CD14-positive monocyte (primary cell): Measurements from ENCODE around the gene ZXDB. TPM values are rescaled to one million over a fixed set of nuclear protein-coding genes. Genes with fewer than 3 reads are reported as not detected.

Source experiments
- DNase-seq, 3 donors: peaks; one replicate each; pipeline ENCODE4 v3.0.0-alpha.2; 2011 to 2022
- H2AFZ ChIP-seq: 2 replicates; pipeline ENCODE4 v1.6.0; 2012; ENCODE audit warnings: mild to moderate bottlenecking, low read depth, low read length, inconsistent platforms; ENCODE audit not compliant: insufficient read depth, poor library complexity, severe bottlenecking
- H3K27ac ChIP-seq, 2 donors: 1 replicate in 1 of 2; 2 replicates in 1 of 2; pipeline ENCODE4 v1.5.1; 2012 to 2013; ENCODE audit warnings: low read length in 2 of 2, control low read depth in 1 of 2, inconsistent platforms in 1 of 2, low read depth in 1 of 2, mild to moderate bottlenecking in 1 of 2
- H3K27me3 ChIP-seq, 2 donors: one replicate each; pipeline versions ENCODE4 v1.6.0 to v1.6.1; 2011 to 2013; ENCODE audit warnings: low read length in 2 of 2; ENCODE audit not compliant: control insufficient read depth in 2 of 2, insufficient read depth in 2 of 2
- H3K36me3 ChIP-seq, 2 donors: replicated peaks in 1 of 2; 1 replicate in 1 of 2; 2 replicates in 1 of 2; pipeline versions ENCODE4 v1.5.1 to v1.6.1; 2012 to 2013; ENCODE audit warnings: low read length in 2 of 2, control low read depth in 1 of 2, inconsistent platforms in 1 of 2, mild to moderate bottlenecking in 1 of 2; ENCODE audit not compliant: insufficient read depth in 2 of 2, control insufficient read depth in 1 of 2
- H3K4me1 ChIP-seq, 2 donors: 1 replicate in 1 of 2; 2 replicates in 1 of 2; pipeline versions ENCODE4 v1.5.1 to v1.6.1; 2012 to 2013; ENCODE audit warnings: low read length in 2 of 2, control low read depth in 1 of 2, inconsistent platforms in 1 of 2, mild to moderate bottlenecking in 1 of 2, moderate library complexity in 1 of 2; ENCODE audit not compliant: insufficient read depth in 2 of 2, control insufficient read depth in 1 of 2
- H3K4me2 ChIP-seq: replicated peaks from 2 replicates; pipeline ENCODE3; 2012; ENCODE audit warnings: low read length, moderate library complexity, mild to moderate bottlenecking; ENCODE audit not compliant: poor library complexity, severe bottlenecking; ENCODE audit errors: extremely low read depth
- H3K4me3 ChIP-seq, 3 experiments: fragments of 200-600 bp in 1 of 3; sonication (generic) in 1 of 3; replicated peaks in 1 of 3; 1 replicate in 2 of 3; 2 replicates in 1 of 3; pipeline ENCODE4 v1.5.1; 2011 to 2013; ENCODE audit warnings: low read length in 3 of 3, mild to moderate bottlenecking in 3 of 3, control low read depth in 2 of 3, low read depth in 2 of 3, inconsistent platforms in 1 of 3, moderate library complexity in 1 of 3
- H3K79me2 ChIP-seq: 2 replicates; pipeline ENCODE4 v1.6.0; 2012; ENCODE audit warnings: mild to moderate bottlenecking, control low read depth, inconsistent platforms, low read length, moderate library complexity; ENCODE audit not compliant: insufficient read depth
- H3K9ac ChIP-seq: 2 replicates; pipeline ENCODE4 v1.6.0; 2017; ENCODE audit warnings: low read length, mild to moderate bottlenecking; ENCODE audit not compliant: insufficient read depth, poor library complexity, severe bottlenecking
- H3K9me3 ChIP-seq, 2 donors: replicated peaks in 1 of 2; 1 replicate in 1 of 2; 2 replicates in 1 of 2; pipeline versions ENCODE4 v1.5.1 to v1.6.1; 2012 to 2013; ENCODE audit warnings: low read length in 2 of 2, control low read depth in 1 of 2; ENCODE audit not compliant: control insufficient read depth in 1 of 2, insufficient read depth in 1 of 2
- H4K20me1 ChIP-seq: 2 replicates; pipeline ENCODE4 v1.6.0; 2012; ENCODE audit warnings: mild to moderate bottlenecking, low read length, control low read depth, moderate library complexity; ENCODE audit not compliant: insufficient read depth
- H3K27ac Mint-ChIP-seq, 7 donors: one replicate each; pipeline ENCODE4 v1.8.0; 2020; ENCODE audit warnings: mild to moderate bottlenecking in 7 of 7, mixed read lengths in 7 of 7, moderate library complexity in 6 of 7, inconsistent platforms in 2 of 7
- H3K27me3 Mint-ChIP-seq, 3 donors: one replicate each; pipeline ENCODE4 v1.8.0; 2021 to 2022; ENCODE audit warnings: low read depth in 3 of 3, mild to moderate bottlenecking in 3 of 3, mixed read lengths in 3 of 3, moderate library complexity in 3 of 3, inconsistent platforms in 1 of 3
- H3K36me3 Mint-ChIP-seq, 2 donors: one replicate each; pipeline ENCODE4 v1.8.0; 2020; ENCODE audit warnings: mixed read lengths in 2 of 2, inconsistent platforms in 1 of 2, mild to moderate bottlenecking in 1 of 2
- H3K4me1 Mint-ChIP-seq: one replicate; pipeline ENCODE4 v1.8.0; 2020; ENCODE audit warnings: mild to moderate bottlenecking, mixed read lengths
- H3K4me3 Mint-ChIP-seq, 2 donors: one replicate each; pipeline ENCODE4 v1.8.0; 2020; ENCODE audit warnings: mild to moderate bottlenecking in 2 of 2, mixed read lengths in 2 of 2, moderate library complexity in 1 of 2
- H3K9me3 Mint-ChIP-seq, 7 donors: one replicate each; pipeline ENCODE4 v1.8.0; 2020 to 2022; ENCODE audit warnings: mixed read lengths in 7 of 7, mild to moderate bottlenecking in 6 of 7, moderate library complexity in 6 of 7, inconsistent platforms in 2 of 7
- CTCF ChIP-seq: fragments of 200-600 bp; IDR thresholded peaks from one replicate; pipeline ENCODE4 v1.8.0; 2022; ENCODE audit warnings: antibody characterized with exemption, mild to moderate bottlenecking
- WGBS: methylation state at CpG from one replicate; pipeline ENCODE4 v1.1.5; 2013; ENCODE audit warnings: missing lambda C conversion rate; ENCODE audit not compliant: insufficient coverage; 5-methylcytosine and 5-hydroxymethylcytosine counted together
- intact Hi-C, 2 donors: fragments of 100-400 bp; cut with micrococcal nuclease; formaldehyde crosslinking; loops; one replicate each; pipeline versions ENCODE4 v1.15.0 to v1.15.1; 2023
- polyA plus RNA-seq, 3 donors: library from polyadenylated mRNA; depleted of rRNA in 1 of 3; unstranded in 2 of 3; stranded (reverse) in 1 of 3; fragments of 300-500 nt in 2 of 3; fragments of >200 nt in 1 of 3; fragmentation: Illumina TruSeq in 2 of 3; gene quantifications; 1 replicate in 2 of 3; 2 replicates in 1 of 3; pipeline ENCODE4 v1.2.3, GENCODE V29; 2012 to 2021

ZXDB gene
- polyA plus RNA-seq, 3 donors: 0.96 to 3.2 (median 1.4) TPM

DNA sequence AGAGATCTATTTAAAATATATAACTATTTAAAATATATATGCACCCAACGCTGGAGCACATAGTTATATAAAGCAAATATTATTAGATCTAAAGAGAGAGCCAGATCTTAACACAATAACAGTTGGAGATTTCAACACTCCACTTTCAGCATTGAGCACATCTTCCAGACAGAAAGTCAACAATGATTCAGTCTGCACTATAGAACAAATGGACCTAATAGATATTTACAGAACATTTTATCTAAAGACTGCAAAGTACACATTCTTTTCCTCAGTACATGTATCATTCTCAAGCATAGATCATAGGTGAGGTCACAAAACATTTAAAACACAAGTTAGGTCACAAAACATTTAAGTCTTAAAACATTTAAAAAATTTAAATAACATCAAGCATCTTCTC is 51.9 kb downstream of the ZXDB start:
- Histone ChIP-seq H3K4me2 (no peak overlapping the region), H3K27ac (no peak overlapping the region), H3K27me3 (no peaks in the 10 kb centered on the region), H3K9ac (no peak overlapping the region), H3K4me3 (no peak overlapping the region), H3K9me3 (peaks cover 0 to 5% of the 10 kb centered on the region in 2 donors), H4K20me1 (no peaks in the 10 kb centered on the region), H3K4me1 (no peaks in the 10 kb centered on the region), H3K79me2 (no peaks in the 10 kb centered on the region), H3K36me3 (no peaks in the 10 kb centered on the region), H2AFZ (no peak overlapping the region)
- no peak overlapping the region for H3K4me3 Mint-ChIP-seq
- H3K27ac Mint-ChIP-seq: no peak overlapping the region
- no CpG with 5 or more reads among the region's 1 CpG for whole genome bisulfite sequencing
- intact Hi-C loops: no loop called here
- H3K4me1 Mint-ChIP-seq: no peaks in the 10 kb centered on the region
- H3K36me3 Mint-ChIP-seq: no peaks in the 10 kb centered on the region
- DNase-seq: no peak
- TF ChIP-seq CTCF: no peak
- H3K27me3 Mint-ChIP-seq: peaks cover 0 to 1% (median 0%) of the 10 kb centered on the region in 3 donors
- H3K9me3 Mint-ChIP-seq: peaks cover 0 to 9% (median 2%) of the 10 kb centered on the region in 7 donors

DNA sequence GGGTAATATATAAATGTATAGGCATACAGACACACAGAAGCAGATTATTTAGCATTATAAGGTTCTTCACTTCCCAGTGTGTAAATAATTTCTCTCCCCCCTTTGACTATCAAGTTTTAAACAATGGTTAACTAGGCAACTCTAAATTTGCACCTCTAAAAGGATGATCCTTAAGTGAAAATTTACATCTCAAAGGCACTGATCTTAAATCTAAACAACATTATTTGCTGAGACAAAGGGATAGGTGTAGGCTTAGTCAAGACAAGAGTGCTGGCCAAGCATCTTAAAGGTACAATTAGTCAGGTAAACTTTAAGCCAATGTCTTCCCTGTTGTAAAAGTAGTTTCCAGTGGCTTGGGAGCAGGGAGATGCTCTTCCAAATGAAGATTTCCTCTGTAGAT is 55.2 kb downstream of the ZXDB start:
- TF ChIP-seq CTCF: no peak
- Mint-ChIP-seq H3K9me3 (peaks cover 0 to 7% (median 0%) of the 10 kb centered on the region in 7 donors), H3K4me3 (no peak overlapping the region), H3K36me3 (no peaks in the 10 kb centered on the region), H3K4me1 (no peaks in the 10 kb centered on the region), H3K27ac (no peak overlapping the region), H3K27me3 (peaks cover 0 to 1% (median 0%) of the 10 kb centered on the region in 3 donors)
- no peaks in the 10 kb centered on the region for H3K9me3 ChIP-seq
- H3K9ac ChIP-seq: no peak overlapping the region
- no peak overlapping the region for H3K4me3 ChIP-seq
- H3K27me3 ChIP-seq: no peaks in the 10 kb centered on the region
- H2AFZ ChIP-seq: no peak overlapping the region
- H3K36me3 ChIP-seq: no peaks in the 10 kb centered on the region
- intact Hi-C loops: no loop called here
- no peak overlapping the region for H3K4me2 ChIP-seq
- H4K20me1 ChIP-seq: no peaks in the 10 kb centered on the region
- no peak overlapping the region for H3K27ac ChIP-seq
- H3K79me2 ChIP-seq: no peaks in the 10 kb centered on the region
- no peak for DNase-seq
- H3K4me1 ChIP-seq: no peaks in the 10 kb centered on the region

Other genes with a start within 250 kb of the ZXDB start
- not detected for gene NLRP2B, start 88.2 kb downstream of the ZXDB start, polyA plus RNA-seq